Suppressor macrophage treated with lipopolysaccharide for 1 hour (primary cell): ENCODE data around the gene HAT1.
"Not testable (repeated sequence)": the region's sequence is repeated elsewhere in the genome, so short reads cannot be mapped to it uniquely, and the experiment has no call there.

Source experiments
- DNase-seq, 3 donors: peaks; one replicate each; pipeline ENCODE4 v3.0.0-alpha.2; 2020 to 2022

The HAT1 gene, protein sequence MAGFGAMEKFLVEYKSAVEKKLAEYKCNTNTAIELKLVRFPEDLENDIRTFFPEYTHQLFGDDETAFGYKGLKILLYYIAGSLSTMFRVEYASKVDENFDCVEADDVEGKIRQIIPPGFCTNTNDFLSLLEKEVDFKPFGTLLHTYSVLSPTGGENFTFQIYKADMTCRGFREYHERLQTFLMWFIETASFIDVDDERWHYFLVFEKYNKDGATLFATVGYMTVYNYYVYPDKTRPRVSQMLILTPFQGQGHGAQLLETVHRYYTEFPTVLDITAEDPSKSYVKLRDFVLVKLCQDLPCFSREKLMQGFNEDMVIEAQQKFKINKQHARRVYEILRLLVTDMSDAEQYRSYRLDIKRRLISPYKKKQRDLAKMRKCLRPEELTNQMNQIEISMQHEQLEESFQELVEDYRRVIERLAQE

DNA sequence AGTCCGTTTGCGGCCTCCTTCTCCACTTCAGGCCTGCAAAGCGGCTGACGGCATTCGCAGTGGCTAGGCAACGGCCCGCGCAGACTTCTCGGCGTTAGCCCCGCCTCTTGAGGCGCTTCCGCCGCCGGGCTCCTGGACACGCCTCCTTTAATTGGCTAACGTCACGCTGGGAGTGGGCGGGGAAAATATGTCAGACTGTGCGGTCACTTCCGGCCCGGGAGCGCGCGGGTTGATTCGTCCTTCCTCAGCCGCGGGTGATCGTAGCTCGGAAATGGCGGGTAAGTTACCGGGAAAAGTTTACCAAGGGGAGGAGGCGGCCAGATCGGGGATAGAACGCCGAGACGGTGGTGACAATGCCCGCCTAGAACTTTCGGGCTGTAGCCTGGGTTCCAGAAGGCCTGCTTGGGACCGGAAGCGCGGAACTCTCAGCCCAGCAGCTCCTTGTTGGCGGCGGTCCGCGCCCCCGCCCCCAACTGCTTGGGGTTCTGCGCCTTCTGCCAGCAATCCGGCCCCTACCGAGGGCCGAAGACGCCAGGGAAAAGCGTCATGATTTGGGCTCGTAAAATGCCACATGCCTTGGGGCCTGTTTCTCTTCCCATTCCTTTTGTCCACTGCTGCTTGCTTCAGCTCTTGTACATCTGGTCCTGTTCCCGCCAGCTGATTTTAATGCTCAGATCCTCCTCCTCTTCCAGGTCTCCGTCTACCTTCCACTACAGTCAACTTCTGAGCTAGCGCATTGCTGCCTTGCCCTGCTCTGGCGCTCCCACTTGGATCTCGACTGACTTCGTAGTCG, at the start of gene HAT1:
HAT1 (plus strand) TSS at position 232 of the 793 bp plus-strand sequence; CDS start at position 272, 40 bp downstream.
- DNase-seq, result peak; percentile 99 to 100 (median 100)

DNA sequence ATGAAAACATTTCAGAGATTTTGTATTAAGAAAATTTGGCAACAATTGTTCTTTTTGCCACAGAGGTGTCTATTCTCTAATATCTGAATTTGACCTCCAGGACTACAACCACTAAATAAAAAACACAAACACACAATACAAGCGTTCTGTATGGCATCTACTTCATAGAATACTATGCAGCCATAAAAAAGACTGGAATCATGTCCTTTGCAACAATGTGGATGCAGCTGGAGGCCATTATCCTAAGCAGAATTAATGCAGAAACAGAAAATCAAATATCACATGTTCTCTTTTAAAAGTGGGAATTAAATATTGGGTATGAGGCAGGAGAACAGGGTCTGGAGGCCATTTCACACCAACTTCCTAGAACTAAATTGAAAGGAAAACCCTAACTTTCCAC, 47.7 kb upstream of the HAT1 start:
- DNase-seq, result no peak

DNA sequence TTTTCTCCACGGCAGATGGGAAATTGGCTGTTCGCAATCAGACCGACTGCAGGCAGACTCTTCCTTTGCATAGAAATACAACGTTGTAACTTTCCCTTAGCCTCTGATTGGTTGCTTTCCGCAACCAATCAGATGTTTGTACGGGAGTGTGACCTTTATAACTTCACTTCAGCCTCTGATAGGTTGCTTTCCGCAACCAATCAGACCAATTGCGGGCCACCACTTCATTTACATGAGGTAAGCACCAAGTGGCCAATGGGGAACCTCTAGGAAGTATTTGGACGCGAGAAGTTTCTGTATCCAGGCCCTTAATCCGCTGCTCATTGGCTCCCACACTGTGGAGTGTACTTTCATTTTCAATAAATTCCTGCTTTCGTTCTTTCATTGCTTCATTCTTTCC, 47.3 kb upstream of the HAT1 start:
- no peak for DNase-seq

DNA sequence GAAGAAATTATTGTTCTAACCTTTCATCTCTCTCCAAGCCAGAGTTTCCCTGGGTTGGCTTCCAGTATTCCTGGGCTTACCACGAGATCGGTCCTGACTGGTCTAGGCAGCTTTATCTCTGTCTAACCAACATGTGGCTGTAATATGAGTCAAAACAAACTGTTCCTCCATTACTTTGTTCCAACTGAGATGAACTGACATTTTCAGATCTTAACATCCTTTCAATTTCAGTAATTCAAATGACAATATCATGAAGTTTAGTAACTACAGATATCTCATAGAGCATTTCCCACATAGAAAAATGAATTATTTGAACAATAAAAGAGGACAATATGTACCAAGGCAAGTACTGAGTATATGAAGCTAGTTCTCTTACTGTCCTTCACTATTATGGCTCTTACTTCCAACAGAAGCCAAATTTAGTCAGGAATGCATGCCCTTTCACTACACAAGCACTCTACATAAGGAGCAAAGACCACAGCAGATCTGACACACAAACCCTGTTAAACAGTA, 43.7 kb upstream of the HAT1 start:
- DNase-seq, result no peak

DNA sequence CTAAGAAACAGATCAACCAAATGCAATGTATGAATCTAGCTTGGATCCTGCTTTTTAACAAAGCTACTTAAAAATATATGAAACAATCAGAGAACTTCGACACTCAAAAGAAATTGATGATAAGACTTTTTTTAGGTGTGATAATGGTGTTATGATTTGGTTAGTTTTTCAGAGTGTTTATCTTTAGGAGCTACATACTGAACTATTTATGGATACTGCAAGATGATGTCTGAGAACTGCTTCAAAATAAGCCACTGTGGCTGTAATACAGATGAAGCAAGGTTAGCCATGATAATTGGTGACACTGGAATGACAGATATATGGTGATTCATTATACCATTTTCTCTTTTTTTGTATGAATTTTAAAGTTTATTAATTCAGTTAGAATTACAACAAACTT, 42.4 kb upstream of the HAT1 start:
- DNase-seq, result no peak

DNA sequence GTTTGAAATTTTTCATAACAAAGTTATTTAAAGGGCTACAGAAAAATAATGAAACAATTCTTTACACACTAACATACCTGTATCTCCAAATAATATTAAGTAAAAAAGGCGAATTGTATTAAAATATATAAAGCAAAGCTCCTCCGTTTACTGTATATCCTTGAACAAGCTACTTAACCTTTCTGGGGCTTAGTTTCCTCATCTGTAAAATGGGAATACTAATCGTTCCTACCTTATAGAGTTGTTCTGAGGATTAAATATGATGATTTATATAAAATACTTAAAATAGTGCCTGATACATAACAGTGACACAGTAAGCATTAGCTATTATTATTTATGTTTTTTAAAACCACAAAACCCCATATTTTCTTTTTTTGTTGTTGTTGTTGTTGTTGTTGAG, 41.5 kb upstream of the HAT1 start:
- no peak for DNase-seq

DNA sequence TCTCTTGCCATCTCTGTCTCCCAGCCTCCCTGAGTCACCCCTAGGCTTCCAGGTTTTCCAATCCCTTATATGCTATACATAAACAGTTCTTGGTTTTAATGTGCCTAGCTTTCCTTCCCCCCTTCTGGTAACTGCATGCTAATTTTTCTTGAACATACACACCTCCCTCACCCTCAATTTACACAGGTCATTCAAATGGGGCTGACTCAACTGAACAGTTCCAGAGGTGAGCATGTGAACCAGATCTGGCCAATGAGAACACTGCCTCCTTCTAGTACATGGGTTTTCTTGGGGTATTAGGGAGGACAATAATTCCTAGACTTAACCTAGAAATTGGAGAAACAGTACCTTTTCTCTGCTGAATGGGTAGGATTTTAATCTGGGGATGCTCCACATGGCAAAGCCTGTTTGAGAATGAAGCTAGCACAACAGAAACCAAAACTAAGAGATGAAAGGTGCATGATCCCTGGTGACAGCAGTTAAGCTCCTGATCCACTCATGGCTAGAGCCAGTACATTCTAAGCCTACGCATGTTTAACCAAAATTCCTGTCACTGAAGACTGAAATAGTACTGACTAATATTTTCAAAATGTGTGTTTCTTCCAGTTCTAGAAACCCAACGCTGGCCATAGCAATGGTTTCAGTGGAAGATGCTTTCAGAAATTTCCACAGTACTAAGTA, 40.0 kb upstream of the HAT1 start:
- DNase-seq, result no peak

DNA sequence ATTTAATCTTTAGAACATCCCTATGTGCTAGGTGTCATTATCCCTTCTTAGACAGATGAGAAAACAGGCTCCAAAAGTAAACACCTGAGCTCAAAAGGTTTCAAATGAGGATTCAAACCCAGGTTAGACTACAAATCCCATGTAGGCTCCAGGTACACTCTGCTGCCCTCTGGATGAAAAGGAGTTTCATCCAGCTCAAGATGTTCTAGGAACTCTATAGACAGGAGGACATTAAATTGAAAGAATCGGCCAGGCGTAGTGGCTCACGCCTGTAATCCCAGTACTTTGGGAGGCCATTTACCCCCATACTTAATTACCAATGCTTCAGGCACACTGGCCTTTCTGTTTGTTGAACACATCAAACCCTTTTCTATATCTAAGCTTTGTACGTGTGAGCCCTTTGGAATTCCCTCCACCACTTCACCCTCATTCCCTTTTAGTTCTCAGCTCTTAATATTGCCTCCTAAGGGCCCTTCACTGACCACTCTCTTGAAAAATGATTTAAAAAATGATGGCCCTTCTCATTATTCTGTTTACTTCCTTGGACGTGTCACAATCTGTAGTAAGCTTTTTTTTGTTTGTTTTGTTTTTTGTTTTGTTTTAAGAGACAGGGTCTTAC, 38.9 kb upstream of the HAT1 start:
- DNase-seq, result no peak

DNA sequence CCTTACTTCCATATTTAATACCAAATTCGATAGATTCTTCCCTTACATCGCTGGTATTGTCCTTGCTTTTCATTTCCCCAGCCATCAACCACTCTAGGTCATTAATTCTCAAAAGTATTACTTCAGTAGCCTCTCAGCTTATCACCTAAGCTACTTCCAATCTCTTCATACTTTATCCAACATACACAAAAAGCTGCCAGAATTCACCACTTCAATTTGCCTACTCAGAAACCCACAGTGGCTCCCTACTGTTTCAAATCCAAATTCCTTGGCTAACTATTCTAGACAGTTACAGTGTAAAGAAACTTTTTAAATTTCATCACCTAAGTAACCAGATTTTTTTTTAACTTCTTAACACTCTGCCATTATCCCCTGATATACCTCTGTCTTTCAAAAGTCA, 32.9 kb upstream of the HAT1 start:
- DNase-seq, result no peak

DNA sequence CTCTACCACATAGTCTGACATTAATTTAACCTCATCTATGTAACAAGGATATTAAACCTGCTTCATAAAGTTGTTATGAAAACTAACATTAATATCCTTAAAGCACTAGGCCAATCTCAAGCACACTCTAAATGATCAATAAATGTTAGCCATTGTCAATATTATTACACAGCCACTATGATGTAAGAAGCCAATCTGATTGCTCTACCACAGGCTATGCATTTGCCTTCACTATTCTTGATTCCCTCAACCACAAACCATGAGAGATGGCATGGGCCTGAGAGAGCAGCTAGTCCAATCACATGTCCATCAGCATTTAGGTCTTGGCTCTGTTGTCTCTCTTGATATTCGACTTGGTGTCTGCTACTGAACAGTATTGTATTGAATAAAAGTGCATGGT, 32.5 kb upstream of the HAT1 start:
- no peak for DNase-seq

DNA sequence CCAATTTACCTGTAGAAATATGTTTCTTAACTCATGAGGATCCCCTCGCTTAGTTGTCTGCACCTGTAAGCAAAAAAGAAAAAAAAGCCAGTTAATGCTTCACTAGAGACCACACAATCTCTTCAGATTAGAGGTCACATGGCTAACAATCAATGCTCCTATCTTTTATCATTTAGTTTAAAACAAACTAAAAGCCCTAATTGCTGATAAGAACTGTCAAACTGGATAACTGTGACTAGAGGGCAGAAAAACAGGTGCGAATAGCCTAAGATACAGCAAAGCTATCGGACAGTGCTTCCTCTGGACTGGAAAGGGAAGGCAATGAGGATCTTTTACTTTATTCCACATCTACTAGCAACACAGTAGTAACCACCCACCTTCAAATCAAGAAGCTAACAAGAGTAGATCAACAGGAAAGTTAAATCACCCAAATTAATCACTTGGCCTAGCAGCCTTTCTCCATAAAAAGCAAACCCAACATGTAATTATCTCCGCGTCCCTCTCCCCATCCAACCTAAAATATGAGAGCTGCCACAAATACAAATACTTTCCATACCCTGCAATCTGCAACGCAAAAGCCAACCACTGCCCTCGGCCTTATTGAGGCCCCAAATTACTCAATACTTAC, 29.0 kb upstream of the HAT1 start:
- peak in 2 of 3 donors; percentile 10 to 26 for DNase-seq

DNA sequence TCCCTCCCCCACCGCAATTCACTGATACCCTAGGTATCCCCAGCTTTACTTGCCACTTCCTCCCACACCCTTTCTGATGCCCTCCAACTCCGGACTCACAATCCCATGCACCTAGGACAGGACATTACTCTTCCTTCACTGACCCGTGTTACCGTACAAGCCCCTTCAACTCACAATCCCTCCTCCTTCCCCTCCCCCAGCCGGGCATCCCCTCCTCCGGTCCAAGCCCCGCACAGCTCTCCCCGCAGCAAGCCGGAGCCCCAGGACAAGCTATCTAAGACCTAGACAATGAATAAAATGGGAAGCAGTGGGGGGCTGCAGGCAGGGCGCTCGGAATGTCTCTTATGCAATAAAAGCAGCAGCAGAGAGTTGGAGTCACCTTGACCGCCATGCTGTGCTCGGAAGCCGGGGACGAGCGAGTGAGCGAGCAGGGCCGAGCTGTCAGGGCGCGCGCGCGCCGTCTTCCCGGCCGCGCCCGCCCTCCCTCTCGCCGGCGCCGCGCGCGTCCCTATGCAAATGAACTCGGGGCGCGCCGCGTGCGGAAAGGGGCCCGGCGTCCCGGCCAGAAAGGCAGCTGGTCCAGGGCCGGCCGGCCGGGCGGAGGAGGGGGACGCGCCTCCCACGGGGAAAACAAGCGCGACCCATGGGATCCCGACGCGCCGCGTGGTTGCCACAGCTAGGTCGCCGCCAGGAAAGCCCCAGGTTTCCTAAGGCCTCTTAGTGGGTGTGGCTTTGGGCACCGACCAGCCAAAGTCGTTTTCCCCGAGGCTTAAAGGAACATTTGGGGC, 28.2 kb upstream of the HAT1 start, which contains the start of gene SLC25A12:
SLC25A12 (minus strand) TSS at position 421 of the 788 bp plus-strand sequence; CDS start at position 391, 30 bp downstream.
- peak; percentile 85 to 95 (median 92) for DNase-seq

DNA sequence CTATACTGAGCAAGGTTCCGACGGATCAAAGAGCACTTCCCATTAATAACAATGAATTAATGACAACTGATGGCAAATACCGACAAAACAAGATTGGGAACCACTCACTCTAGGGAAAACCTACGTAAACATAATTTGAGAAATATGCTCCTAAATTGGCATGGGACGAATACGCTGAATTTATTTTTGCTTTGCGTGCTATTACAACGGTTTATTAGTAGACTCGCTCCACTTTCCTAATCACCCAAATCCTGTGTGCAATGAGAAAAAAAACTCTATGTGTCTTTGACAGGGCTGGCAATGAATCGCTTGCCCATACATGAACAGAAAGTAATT, 27.7 kb upstream of the HAT1 start:
- no peak for DNase-seq

DNA sequence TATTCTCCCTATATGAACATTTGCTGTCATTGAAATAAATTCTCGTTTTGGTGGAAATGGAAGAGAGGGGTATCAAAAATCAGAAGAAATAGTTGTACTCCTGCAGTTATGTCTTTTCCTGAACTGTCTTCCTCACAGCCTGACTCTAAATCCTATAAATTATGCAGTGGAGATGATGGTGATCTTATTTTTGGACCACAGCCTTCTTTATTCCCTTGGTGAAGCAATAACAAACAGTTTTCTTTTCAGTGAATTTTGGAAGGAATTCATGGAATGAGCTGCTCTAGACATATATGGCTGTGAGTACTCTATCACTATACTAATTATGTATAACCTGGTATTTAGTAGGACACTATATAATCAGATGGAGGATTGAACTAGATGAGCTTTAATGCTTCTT, 26.5 kb upstream of the HAT1 start:
- no peak for DNase-seq

DNA sequence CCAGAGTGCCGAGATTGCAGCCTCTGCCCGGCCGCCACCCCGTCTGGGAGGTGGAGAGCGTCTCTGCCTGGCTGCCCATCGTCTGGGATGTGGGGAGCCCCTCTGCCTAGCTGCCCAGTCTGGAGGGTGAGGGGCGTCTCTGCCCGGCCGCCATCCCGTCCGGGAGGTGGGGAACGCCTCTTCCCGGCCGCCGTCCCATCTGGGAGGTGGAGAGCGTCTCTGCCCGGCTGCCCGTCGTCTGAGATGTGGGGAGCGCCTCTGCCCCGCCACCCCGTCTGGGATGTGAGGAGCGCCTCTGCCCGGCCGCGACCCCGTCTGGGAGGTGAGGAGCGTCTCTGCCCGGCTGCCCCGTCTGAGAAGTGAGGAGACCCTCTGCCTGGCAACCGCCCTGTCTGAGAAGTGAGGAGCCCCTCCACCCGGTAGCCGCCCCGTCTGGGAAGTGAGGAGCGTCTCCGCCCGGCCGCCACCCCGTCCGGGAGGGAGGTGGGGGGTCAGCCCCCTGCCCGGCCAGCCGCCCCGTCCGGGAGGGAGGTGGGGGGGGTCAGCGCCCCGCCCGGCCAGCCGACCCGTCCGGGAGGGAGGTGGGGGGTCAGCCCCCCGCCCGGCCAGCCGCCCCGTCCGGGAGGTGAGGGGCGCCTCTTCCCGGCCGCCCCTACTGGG, 22.5 kb upstream of the HAT1 start:
- DNase-seq, result not testable (repeated sequence)

DNA sequence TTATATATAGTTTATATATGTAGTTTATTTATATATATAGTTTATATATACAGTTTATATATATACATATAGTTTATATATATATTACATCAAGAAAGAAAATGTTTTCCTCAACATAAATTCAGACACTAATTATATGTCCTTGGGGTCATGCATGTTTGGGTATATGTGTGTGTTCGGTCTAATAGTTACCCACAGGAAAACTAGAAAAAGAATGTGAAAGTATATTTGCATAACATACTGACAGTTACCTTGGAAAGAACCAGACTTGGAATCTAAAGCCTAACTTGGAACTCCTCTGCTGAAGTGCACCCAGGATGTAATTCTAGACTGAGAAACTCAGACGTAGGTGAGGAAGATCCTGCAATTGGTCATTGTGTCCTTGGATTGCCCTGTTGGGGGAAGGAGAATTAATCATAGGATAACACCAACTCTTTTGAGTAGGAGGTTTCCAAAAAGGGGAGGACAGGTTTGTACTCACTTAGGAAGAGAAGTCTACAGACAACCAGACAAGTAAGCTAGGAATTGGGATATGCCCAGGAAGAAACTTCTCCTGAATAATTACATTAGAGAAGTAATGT, 19.3 kb upstream of the HAT1 start:
- DNase-seq, result no peak

DNA sequence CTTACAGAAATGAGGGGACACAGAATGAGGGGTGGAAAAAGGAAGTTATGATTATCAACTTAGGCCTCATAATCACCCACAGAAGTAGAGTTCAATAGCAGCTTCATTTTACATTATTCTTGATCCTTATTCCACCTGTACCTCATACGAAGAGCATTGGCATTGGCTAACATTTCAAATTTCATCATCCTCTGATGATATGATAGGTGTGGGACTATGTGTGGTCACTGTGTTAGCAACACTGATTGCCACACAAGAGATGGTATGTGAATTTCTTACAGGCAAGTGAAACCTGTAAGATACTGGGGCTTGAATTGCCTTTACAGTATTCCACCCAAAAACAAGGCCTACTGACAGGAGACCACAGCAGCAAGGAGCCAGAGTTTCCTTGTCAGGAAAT, 14.0 kb upstream of the HAT1 start:
- DNase-seq, result no peak

DNA sequence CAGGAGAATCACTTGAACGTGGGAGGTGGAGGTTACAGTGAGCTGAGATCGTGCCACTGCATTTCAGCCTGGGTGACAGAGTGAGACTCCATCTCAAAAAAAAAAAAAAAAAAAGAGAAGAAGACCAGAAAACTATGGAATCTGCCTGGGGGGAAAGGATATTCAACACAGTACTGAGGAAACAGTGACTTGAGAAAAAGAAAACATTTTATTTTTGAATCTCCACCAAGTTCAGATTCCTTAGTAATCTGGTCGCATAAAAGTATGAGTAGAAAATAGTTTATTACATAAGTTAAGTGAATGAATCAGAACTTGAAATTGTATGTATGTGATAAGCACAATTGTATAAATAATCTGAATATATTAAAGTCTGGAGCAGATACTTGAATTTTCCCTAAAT, 13.0 kb upstream of the HAT1 start:
- no peak for DNase-seq

DNA sequence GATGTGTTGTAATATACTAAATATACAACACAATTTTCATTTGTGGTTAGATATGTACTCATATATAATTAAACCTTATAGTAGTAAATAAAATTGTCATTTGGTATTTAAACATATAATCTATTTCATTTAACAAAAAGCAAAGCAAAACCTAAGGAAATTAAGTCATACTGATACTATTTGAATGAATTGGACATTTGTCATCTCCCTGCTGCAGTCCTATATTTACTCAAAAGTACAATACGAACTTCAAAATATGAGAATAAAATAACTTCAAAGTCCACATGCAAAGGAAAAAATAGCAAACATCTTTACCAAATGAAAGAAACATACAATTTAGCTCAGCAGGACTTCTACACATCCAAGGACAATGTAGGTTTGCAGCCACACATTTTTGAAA, 11.8 kb upstream of the HAT1 start:
- no peak for DNase-seq

DNA sequence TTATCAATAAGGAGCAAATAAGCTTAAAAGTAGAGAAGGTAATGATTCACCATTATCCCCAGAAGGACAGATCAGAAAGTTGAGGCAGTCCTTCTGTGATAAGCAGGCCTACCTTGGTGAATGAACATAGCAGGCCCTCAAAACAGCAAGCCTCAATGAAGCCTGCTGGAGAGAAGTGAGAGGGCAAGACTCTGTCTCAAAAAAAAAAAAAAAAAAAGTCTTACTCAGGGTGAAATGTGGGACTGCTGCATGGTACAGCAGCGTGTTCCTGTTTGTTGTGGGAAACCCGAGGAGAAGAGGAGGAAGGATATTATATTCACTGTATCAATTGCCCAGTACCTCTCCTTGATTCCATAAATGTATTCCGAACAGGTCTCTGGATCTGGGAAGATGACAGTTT, 8.7 kb upstream of the HAT1 start:
- no peak for DNase-seq

DNA sequence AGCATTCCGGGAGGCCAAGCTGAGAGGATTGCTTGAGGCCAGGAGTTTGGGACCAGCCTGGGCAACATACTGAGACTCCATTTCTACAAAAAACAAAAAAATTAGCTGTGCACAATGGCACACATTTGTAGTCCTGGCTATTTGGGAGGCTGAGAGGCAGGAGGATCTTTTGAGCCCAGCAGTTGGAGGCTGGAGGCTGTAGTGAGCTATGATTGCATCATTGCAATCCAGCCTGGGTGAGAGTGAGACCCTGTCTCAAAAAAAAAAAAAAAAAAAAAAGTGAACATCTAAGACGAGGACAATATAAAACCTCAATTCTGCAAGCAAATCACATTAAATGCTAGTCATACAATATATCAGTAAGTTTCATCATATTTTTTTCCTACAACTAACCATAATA, 2.8 kb upstream of the HAT1 start:
- no peak for DNase-seq
